Suprapubic skin (tissue), 4 donors: ENCODE measurements around the gene LRCOL1. TPM values are rescaled to one million over a fixed set of nuclear protein-coding genes. Genes with fewer than 3 reads are reported as not detected.

ENCODE experiments used
- total RNA-seq, 4 donors: library from RNA; depleted of rRNA; stranded (reverse); fragments of >200 nt; gene quantifications; one replicate each; pipeline ENCODE4 v1.1.0, GENCODE V29; 2016

LRCOL1 gene
- total RNA-seq, 4 donors from 2014 or later = not detected

Other genes with a start within 250 kb of the LRCOL1 start
- 10 to 100 TPM; 26.0 to 33.7 (median 27.2) TPM for gene FBRSL1, start 120.4 kb downstream of the LRCOL1 start, total RNA-seq
- gene P2RX2, start 8.2 kb upstream of the LRCOL1 start, total RNA-seq = not detected
- gene POLE, start 76.8 kb upstream of the LRCOL1 start, total RNA-seq = 100 to 1,000 TPM in 1 of 4 donors, 10 to 100 TPM in 3; 34.1 to 130 (median 43.3) TPM
- gene PXMP2, start 77.0 kb upstream of the LRCOL1 start, total RNA-seq = 10 to 100 TPM in 3 of 4 donors, 1 to 10 TPM in 1; 10.0 to 30.0 (median 22.4) TPM
- 10 to 100 TPM; 31.4 to 43.1 (median 38.7) TPM for gene PGAM5, start 100.3 kb upstream of the LRCOL1 start, total RNA-seq
- gene ANKLE2, start 151.2 kb upstream of the LRCOL1 start, total RNA-seq = 100 to 1,000 TPM in 2 of 4 donors, 10 to 100 TPM in 2; 74.7 to 222 (median 111) TPM
- 10 to 100 TPM; 75.8 to 98.4 (median 81.0) TPM for gene GOLGA3, start 218.3 kb upstream of the LRCOL1 start, total RNA-seq